H9 (cell line): ENCODE data around the gene PRKRA. TPM values are rescaled to one million over a fixed set of nuclear protein-coding genes. Genes with fewer than 3 reads are reported as not detected.

ENCODE experiments used
- DNase-seq: peaks from one replicate; pipeline ENCODE4 v3.0.0-alpha.2; 2017
- H2AFZ ChIP-seq: one replicate; pipeline ENCODE4 v1.6.1; 2013; ENCODE audit warnings: mild to moderate bottlenecking, low read length, control low read depth, moderate library complexity
- H2AK5ac ChIP-seq: 2 replicates; pipeline ENCODE4 v1.6.1; 2013; ENCODE audit warnings: low read length, control low read depth, mixed read lengths; ENCODE audit not compliant: insufficient read length
- H2BK120ac ChIP-seq: one replicate; pipeline ENCODE4 v1.6.1; 2013; ENCODE audit warnings: low read depth, mild to moderate bottlenecking, low read length, control low read depth, inconsistent platforms; ENCODE audit not compliant: poor library complexity, severe bottlenecking
- H2BK12ac ChIP-seq: 2 replicates; pipeline ENCODE4 v1.6.1; 2013; ENCODE audit warnings: low read length, control low read depth, mixed read lengths, low read depth; ENCODE audit not compliant: insufficient read length
- H2BK15ac ChIP-seq: 2 replicates; pipeline ENCODE4 v1.6.1; 2013; ENCODE audit warnings: low read depth, low read length, control low read depth
- H2BK20ac ChIP-seq: one replicate; pipeline ENCODE4 v1.6.1; 2013; ENCODE audit warnings: low read depth, mild to moderate bottlenecking, low read length, control low read depth, inconsistent platforms; ENCODE audit not compliant: poor library complexity, severe bottlenecking
- H2BK5ac ChIP-seq: 2 replicates; pipeline ENCODE4 v1.6.1; 2013; ENCODE audit warnings: low read length, control low read depth, mixed read lengths; ENCODE audit not compliant: insufficient read length
- H3K14ac ChIP-seq: 2 replicates; pipeline ENCODE4 v1.6.1; 2013; ENCODE audit warnings: low read length, control low read depth; ENCODE audit not compliant: insufficient read depth
- H3K18ac ChIP-seq: 2 replicates; pipeline ENCODE4 v1.6.1; 2013; ENCODE audit warnings: low read depth, mild to moderate bottlenecking, mixed read lengths, low read length, control low read depth; ENCODE audit not compliant: insufficient read length
- H3K23ac ChIP-seq: 2 replicates; pipeline ENCODE4 v1.6.1; 2013; ENCODE audit warnings: low read length, control low read depth, mixed read lengths, low read depth; ENCODE audit not compliant: insufficient read length
- H3K23me2 ChIP-seq: 2 replicates; pipeline ENCODE4 v1.6.1; 2013; ENCODE audit warnings: low read depth, mild to moderate bottlenecking, mixed read lengths, low read length, control low read depth; ENCODE audit not compliant: insufficient read length, poor library complexity, severe bottlenecking
- H3K27ac ChIP-seq: 2 replicates; pipeline ENCODE4 v1.5.1; 2013; ENCODE audit warnings: low read length, control low read depth, mixed read lengths, low read depth; ENCODE audit not compliant: insufficient read length
- H3K27me3 ChIP-seq: 2 replicates; pipeline ENCODE4 v1.6.1; 2013; ENCODE audit warnings: low read length, control low read depth, inconsistent platforms; ENCODE audit not compliant: insufficient read depth
- H3K4ac ChIP-seq: 2 replicates; pipeline ENCODE4 v1.6.1; 2013; ENCODE audit warnings: low read depth, mild to moderate bottlenecking, control low read depth, inconsistent platforms, low read length, moderate library complexity
- H3K4me1 ChIP-seq: 2 replicates; pipeline ENCODE4 v1.6.1; 2013; ENCODE audit warnings: low read length, control low read depth, inconsistent platforms; ENCODE audit not compliant: insufficient read depth
- H3K4me2 ChIP-seq: 2 replicates; pipeline ENCODE4 v1.6.1; 2013; ENCODE audit warnings: low read length, control low read depth, mixed read lengths; ENCODE audit not compliant: insufficient read length, insufficient read depth
- H3K56ac ChIP-seq: 2 replicates; pipeline ENCODE4 v1.6.1; 2013; ENCODE audit warnings: low read depth, mild to moderate bottlenecking, mixed read lengths, low read length, control low read depth; ENCODE audit not compliant: insufficient read length
- H3K79me1 ChIP-seq: 2 replicates; pipeline ENCODE4 v1.6.1; 2013; ENCODE audit warnings: low read depth, mild to moderate bottlenecking, moderate library complexity, low read length, control low read depth, inconsistent platforms; ENCODE audit not compliant: insufficient read depth, poor library complexity, severe bottlenecking
- H3K79me2 ChIP-seq: 2 replicates; pipeline ENCODE4 v1.6.1; 2013; ENCODE audit warnings: low read length, control low read depth, inconsistent platforms; ENCODE audit not compliant: insufficient read depth
- H3K9ac ChIP-seq: 2 replicates; pipeline ENCODE4 v1.6.1; 2013; ENCODE audit warnings: low read length, control low read depth, mixed read lengths; ENCODE audit not compliant: insufficient read length; ENCODE audit errors: extremely low read depth
- H3K9me3 ChIP-seq: one replicate; pipeline ENCODE4 v1.6.1; 2013; ENCODE audit warnings: low read depth, low read length, inconsistent platforms; ENCODE audit not compliant: control insufficient read depth
- H3T11ph ChIP-seq: one replicate; pipeline ENCODE4 v1.6.1; 2013; ENCODE audit warnings: mild to moderate bottlenecking, low read length, control low read depth, inconsistent platforms
- H4K20me1 ChIP-seq: one replicate; pipeline ENCODE4 v1.6.1; 2013; ENCODE audit not compliant: control insufficient read depth, insufficient read length, insufficient read depth
- H4K5ac ChIP-seq: 2 replicates; pipeline ENCODE4 v1.6.1; 2013; ENCODE audit warnings: low read depth, mild to moderate bottlenecking, mixed read lengths, low read length, control low read depth; ENCODE audit not compliant: insufficient read length
- H4K8ac ChIP-seq: replicated peaks from 2 replicates; pipeline ENCODE4 v1.6.1; 2013; ENCODE audit warnings: low read length, control low read depth, mixed read lengths, low read depth; ENCODE audit not compliant: insufficient read length
- H4K91ac ChIP-seq: 2 replicates; pipeline ENCODE4 v1.6.1; 2013; ENCODE audit warnings: low read depth, mild to moderate bottlenecking, moderate library complexity, mixed read lengths, low read length, control low read depth; ENCODE audit not compliant: insufficient read length
- H3K27ac Mint-ChIP-seq, 3 experiments: 2 replicates in 2 of 3; 3 replicates in 1 of 3; pipeline ENCODE4 v1.8.0; 2020 to 2021; ENCODE audit warnings: mixed read lengths in 3 of 3, mild to moderate bottlenecking in 1 of 3, moderate library complexity in 1 of 3
- H3K27me3 Mint-ChIP-seq: 2 replicates; pipeline ENCODE4 v1.8.0; 2021; ENCODE audit warnings: low read depth, mild to moderate bottlenecking, moderate library complexity, mixed read lengths
- H3K36me3 Mint-ChIP-seq, 3 experiments: 2 replicates in 2 of 3; 3 replicates in 1 of 3; pipeline ENCODE4 v1.8.0; 2020 to 2021; ENCODE audit warnings: low read depth in 3 of 3, mixed read lengths in 3 of 3; ENCODE audit not compliant: insufficient read depth in 1 of 3
- H3K4me1 Mint-ChIP-seq, 2 experiments: 2 replicates each; pipeline ENCODE4 v1.8.0; 2020; ENCODE audit warnings: mixed read lengths in 2 of 2
- H3K4me3 Mint-ChIP-seq, 2 experiments: 2 replicates in 1 of 2; 3 replicates in 1 of 2; pipeline ENCODE4 v1.8.0; 2020 to 2021; ENCODE audit warnings: mild to moderate bottlenecking in 2 of 2, mixed read lengths in 2 of 2, moderate library complexity in 1 of 2
- H3K9me3 Mint-ChIP-seq, 2 experiments: 2 replicates in 1 of 2; 3 replicates in 1 of 2; pipeline ENCODE4 v1.8.0; 2020; ENCODE audit warnings: mild to moderate bottlenecking in 2 of 2, mixed read lengths in 2 of 2, moderate library complexity in 1 of 2
- WGBS: extraction: QIAGEN DNeasy Blood & Tissue Kit; methylation state at CpG from one replicate; pipeline ENCODE4 v1.1.7; 2013; ENCODE audit warnings: missing lambda C conversion rate, low lambda C conversion rate, mixed read lengths; ENCODE audit not compliant: insufficient read length; ENCODE audit errors: extremely low coverage; 5-methylcytosine and 5-hydroxymethylcytosine counted together
- total RNA-seq: library from RNA; stranded (reverse); gene quantifications from 2 replicates; pipeline ENCODE4 v1.2.1, GENCODE V29; 2021
- TF ChIP-seq, protein P1 (sequence below): fragments of 200-600 bp; sonication (generic); conservative IDR thresholded peaks from 3 replicates; pipeline ENCODE4 v1.8.0; 2021; ENCODE audit warnings: antibody characterized with exemption, mild to moderate bottlenecking

PRKRA gene
- total RNA-seq, 1 experiment from 2014 or later, result 61.5 TPM

DNA sequence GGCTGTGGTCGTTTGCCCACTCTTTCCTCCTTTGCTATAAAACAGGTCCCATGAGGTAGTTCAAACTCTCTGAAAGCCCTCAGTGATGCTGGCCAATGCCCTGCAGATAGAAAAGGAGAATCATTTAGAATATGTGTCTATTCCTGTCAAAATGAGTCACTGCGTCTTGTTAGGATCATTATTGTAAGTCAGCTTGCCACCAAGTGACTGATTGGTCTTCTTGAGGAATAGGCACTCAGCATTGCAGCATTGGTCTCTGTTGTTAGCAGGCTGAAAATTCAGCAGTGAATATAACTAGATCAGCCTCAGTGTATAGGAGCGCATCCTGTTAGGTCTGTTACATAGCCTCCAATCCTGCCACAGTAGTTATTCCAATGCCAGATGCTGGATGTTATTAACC is 28.9 kb downstream of the PRKRA start:
- Histone ChIP-seq H4K5ac (no peak overlapping the region), H3K27ac (no peak overlapping the region), H3K14ac (no peak overlapping the region), H3T11ph (no peak overlapping the region), H2AK5ac (no peak overlapping the region), H3K79me1 (no peaks in the 10 kb centered on the region), H4K20me1 (no peaks in the 10 kb centered on the region), H4K8ac (no peak overlapping the region), H2BK5ac (no peak overlapping the region), H3K23ac (no peak overlapping the region), H2BK15ac (no peak overlapping the region), H3K4me1 (no peaks in the 10 kb centered on the region), H2AFZ (no peak overlapping the region), H4K91ac (no peak overlapping the region), H3K18ac (no peak overlapping the region), H3K4me2 (no peak overlapping the region), H3K9me3 (no peaks in the 10 kb centered on the region), H2BK120ac (no peak overlapping the region), H2BK20ac (no peak overlapping the region), H3K23me2 (no peaks in the 10 kb centered on the region), H3K56ac (no peak overlapping the region), H2BK12ac (no peak overlapping the region), H3K9ac (no peak overlapping the region), H3K4ac (no peak overlapping the region), H3K79me2 (no peaks in the 10 kb centered on the region), H3K27me3 (no peaks in the 10 kb centered on the region)
- no peak overlapping the region for H3K4me3 Mint-ChIP-seq
- no peak overlapping the region for H3K27ac Mint-ChIP-seq
- DNase-seq, result no peak
- TF ChIP-seq, protein P1, sequence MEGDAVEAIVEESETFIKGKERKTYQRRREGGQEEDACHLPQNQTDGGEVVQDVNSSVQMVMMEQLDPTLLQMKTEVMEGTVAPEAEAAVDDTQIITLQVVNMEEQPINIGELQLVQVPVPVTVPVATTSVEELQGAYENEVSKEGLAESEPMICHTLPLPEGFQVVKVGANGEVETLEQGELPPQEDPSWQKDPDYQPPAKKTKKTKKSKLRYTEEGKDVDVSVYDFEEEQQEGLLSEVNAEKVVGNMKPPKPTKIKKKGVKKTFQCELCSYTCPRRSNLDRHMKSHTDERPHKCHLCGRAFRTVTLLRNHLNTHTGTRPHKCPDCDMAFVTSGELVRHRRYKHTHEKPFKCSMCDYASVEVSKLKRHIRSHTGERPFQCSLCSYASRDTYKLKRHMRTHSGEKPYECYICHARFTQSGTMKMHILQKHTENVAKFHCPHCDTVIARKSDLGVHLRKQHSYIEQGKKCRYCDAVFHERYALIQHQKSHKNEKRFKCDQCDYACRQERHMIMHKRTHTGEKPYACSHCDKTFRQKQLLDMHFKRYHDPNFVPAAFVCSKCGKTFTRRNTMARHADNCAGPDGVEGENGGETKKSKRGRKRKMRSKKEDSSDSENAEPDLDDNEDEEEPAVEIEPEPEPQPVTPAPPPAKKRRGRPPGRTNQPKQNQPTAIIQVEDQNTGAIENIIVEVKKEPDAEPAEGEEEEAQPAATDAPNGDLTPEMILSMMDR, result no peak
- peaks cover 2 to 7% of the 10 kb centered on the region in 2 experiments; a peak in 3 of 5 replicates for H3K9me3 Mint-ChIP-seq
- no CpG with 5 or more reads among the region's 3 CpGs for WGBS
- no peaks in the 10 kb centered on the region for H3K4me1 Mint-ChIP-seq
- no peaks in the 10 kb centered on the region for H3K27me3 Mint-ChIP-seq
- peaks cover 6 to 28% (median 9%) of the 10 kb centered on the region in 3 experiments; a peak in 6 of 7 replicates for H3K36me3 Mint-ChIP-seq
